ENCODE results near the gene KIF7.
A peak's percentile ranks its signal among the peaks of the same experiment; 100 is the strongest.

KIF7 gene

DNA sequence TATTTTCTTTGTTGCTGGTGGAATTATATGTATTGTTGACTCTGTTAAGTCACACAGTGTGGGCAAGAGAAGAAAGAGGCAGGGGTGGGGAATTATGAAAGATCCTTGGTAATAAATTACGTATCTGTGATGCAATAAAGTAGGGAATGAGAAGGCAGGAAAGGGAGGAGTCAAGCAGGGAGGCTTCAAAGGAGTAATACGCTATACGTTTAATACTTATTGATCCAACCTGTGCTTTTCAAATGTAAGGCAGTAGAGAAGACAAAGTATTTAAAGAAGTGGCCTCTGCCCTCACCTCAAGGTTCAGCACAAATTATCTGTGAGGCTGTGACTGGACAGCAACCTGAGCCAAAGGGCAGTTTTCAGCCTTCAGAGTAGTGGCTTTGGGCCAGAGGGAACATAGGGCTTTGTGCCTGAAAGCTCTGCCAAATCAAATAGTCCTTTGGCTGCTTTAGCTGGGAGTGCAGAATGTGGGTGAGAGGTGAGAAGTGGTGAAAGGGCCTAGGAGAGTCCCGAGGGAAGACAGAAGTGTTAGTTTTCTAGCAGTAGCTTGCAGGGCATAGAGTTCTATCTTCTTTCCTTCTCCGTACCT lies 25.1 kb upstream of the KIF7 start:
- TF ChIP-seq TEAD4 (IDR thresholded peaks at IDR 0.05) (no peak), YY1 (IDR thresholded peaks at IDR 0.05; ENCODE audit: low read depth) (no peak), CEBPB (IDR thresholded peaks at IDR 0.05) (no peak), EP300 (IDR thresholded peaks at IDR 0.05; ENCODE audit: borderline replicate concordance) (no peak), TAF1 (IDR thresholded peaks at IDR 0.05; ENCODE audit: low read depth) (no peak), TCF12 (IDR thresholded peaks at IDR 0.05; ENCODE audit: low read depth) (no peak), NFIC (IDR thresholded peaks at IDR 0.05) (peak; percentile 27; the same call in 1 of the 2 replicates), FOXM1 (IDR thresholded peaks at IDR 0.05; ENCODE audit: borderline replicate concordance, low read depth) (no peak), CREB1 (IDR thresholded peaks at IDR 0.05; ENCODE audit: low read depth) (no peak)
- TF ChIP-seq, protein P1, sequence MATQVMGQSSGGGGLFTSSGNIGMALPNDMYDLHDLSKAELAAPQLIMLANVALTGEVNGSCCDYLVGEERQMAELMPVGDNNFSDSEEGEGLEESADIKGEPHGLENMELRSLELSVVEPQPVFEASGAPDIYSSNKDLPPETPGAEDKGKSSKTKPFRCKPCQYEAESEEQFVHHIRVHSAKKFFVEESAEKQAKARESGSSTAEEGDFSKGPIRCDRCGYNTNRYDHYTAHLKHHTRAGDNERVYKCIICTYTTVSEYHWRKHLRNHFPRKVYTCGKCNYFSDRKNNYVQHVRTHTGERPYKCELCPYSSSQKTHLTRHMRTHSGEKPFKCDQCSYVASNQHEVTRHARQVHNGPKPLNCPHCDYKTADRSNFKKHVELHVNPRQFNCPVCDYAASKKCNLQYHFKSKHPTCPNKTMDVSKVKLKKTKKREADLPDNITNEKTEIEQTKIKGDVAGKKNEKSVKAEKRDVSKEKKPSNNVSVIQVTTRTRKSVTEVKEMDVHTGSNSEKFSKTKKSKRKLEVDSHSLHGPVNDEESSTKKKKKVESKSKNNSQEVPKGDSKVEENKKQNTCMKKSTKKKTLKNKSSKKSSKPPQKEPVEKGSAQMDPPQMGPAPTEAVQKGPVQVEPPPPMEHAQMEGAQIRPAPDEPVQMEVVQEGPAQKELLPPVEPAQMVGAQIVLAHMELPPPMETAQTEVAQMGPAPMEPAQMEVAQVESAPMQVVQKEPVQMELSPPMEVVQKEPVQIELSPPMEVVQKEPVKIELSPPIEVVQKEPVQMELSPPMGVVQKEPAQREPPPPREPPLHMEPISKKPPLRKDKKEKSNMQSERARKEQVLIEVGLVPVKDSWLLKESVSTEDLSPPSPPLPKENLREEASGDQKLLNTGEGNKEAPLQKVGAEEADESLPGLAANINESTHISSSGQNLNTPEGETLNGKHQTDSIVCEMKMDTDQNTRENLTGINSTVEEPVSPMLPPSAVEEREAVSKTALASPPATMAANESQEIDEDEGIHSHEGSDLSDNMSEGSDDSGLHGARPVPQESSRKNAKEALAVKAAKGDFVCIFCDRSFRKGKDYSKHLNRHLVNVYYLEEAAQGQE (IDR thresholded peaks at IDR 0.05; ENCODE audit: low read depth): peak; percentile 12; the same call in 1 of the 2 replicates
- TF ChIP-seq, protein P2, sequence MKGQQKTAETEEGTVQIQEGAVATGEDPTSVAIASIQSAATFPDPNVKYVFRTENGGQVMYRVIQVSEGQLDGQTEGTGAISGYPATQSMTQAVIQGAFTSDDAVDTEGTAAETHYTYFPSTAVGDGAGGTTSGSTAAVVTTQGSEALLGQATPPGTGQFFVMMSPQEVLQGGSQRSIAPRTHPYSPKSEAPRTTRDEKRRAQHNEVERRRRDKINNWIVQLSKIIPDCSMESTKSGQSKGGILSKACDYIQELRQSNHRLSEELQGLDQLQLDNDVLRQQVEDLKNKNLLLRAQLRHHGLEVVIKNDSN (IDR thresholded peaks at IDR 0.05): no peak
- TF ChIP-seq, protein P3, sequence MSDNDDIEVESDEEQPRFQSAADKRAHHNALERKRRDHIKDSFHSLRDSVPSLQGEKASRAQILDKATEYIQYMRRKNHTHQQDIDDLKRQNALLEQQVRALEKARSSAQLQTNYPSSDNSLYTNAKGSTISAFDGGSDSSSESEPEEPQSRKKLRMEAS (IDR thresholded peaks at IDR 0.05): no peak

DNA sequence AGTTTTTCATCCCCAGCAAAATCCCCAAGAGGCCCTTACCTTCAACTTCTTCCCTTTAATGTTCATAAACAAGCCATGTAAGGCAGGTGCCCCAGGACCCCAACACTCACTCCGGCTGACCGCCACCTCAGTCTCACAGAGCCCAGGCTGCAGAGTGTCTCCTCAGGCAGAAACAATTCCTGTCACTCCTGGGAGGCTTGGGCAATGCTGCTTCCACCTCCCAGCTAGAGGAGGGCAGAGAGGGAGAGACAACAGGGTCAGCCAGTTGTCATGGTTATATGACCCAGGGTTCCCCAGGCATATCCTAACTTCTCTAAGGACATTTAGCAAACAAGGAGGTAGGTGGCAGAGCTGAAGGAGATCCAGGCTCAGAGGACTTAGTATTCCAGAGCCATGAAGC lies 23.9 kb upstream of the KIF7 start, which contains the start of gene PLIN1:
PLIN1 (minus strand) TSS at position 156 of the 400 bp plus-strand sequence. CDS start 1,878 bp downstream, outside the sequence.
- TF ChIP-seq YY1 (IDR thresholded peaks at IDR 0.05; ENCODE audit: low read depth): no peak
- TF ChIP-seq, protein P1 (IDR thresholded peaks at IDR 0.05; ENCODE audit: low read depth): no peak
- TF ChIP-seq, protein P2 (IDR thresholded peaks at IDR 0.05): no peak
- no peak for TF ChIP-seq EP300 (IDR thresholded peaks at IDR 0.05; ENCODE audit: borderline replicate concordance)
- TF ChIP-seq RAD21 (IDR thresholded peaks at IDR 0.05; ENCODE audit: low read depth): no peak
- no peak for TF ChIP-seq EGR1 (IDR thresholded peaks at IDR 0.05)

DNA sequence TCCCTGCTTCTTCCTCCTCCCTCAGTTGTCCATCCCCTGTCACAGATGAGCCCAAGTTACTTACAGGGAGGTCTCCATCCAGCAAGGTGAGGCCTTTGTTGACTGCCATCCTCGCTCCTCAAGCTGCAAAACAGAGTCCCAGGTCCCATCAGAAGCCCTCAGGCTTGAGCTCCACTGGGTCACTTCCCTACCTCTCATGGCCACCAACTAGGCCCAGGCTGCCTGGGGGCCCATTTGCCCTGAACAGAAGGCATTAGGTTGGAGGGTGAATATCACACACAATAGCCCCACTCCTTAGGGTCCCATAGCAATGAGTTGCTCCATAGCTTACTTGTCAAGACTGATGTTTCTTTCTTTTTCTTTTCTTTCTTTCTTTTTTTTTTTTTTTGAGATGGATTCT lies 22.1 kb upstream of the KIF7 start:
- TF ChIP-seq EP300 (IDR thresholded peaks at IDR 0.05; ENCODE audit: borderline replicate concordance): no peak
- TF ChIP-seq, protein P3 (IDR thresholded peaks at IDR 0.05): no peak
- TF ChIP-seq, protein P2 (IDR thresholded peaks at IDR 0.05): no peak
- TF ChIP-seq, protein P1 (IDR thresholded peaks at IDR 0.05; ENCODE audit: low read depth): no peak
- no peak for TF ChIP-seq TCF12 (IDR thresholded peaks at IDR 0.05; ENCODE audit: low read depth)
- TF ChIP-seq CREB1 (IDR thresholded peaks at IDR 0.05; ENCODE audit: low read depth): no peak

DNA sequence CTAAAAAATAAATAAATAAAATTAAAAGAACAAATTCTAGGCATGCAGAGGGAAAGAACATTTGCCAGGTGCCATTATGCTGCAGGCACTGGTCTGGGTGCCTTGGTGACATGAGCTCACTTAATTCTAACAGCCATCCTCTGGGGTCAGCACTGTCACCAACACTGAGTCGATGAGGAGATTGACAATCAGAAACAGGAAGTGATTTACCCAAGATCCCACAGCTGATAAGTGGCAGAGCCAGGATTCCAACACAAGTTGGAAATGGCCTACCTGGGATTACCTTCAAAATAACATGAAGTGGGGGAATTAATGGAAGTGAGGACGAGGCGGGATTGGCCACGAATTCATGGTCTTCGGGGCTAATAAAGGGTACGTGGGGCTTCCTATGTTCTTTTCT lies 20.3 kb upstream of the KIF7 start:
- TF ChIP-seq, protein P3 (IDR thresholded peaks at IDR 0.05): no peak
- TF ChIP-seq TEAD4 (IDR thresholded peaks at IDR 0.05) (no peak), TAF1 (IDR thresholded peaks at IDR 0.05; ENCODE audit: low read depth) (no peak), EGR1 (IDR thresholded peaks at IDR 0.05) (no peak), ZBTB7A (IDR thresholded peaks at IDR 0.05; ENCODE audit: low read depth) (no peak), YY1 (IDR thresholded peaks at IDR 0.05; ENCODE audit: low read depth) (no peak), FOXM1 (IDR thresholded peaks at IDR 0.05; ENCODE audit: borderline replicate concordance, low read depth) (no peak), CREB1 (IDR thresholded peaks at IDR 0.05; ENCODE audit: low read depth) (no peak), EP300 (IDR thresholded peaks at IDR 0.05; ENCODE audit: borderline replicate concordance) (no peak), RAD21 (IDR thresholded peaks at IDR 0.05; ENCODE audit: low read depth) (no peak), TCF12 (IDR thresholded peaks at IDR 0.05; ENCODE audit: low read depth) (no peak), CEBPB (IDR thresholded peaks at IDR 0.05) (no peak), NFIC (IDR thresholded peaks at IDR 0.05) (no peak)
- TF ChIP-seq, protein P2 (IDR thresholded peaks at IDR 0.05): no peak
- TF ChIP-seq, protein P1 (IDR thresholded peaks at IDR 0.05; ENCODE audit: low read depth): no peak
